K562 (cell line): Measurements from ENCODE around the gene IGFALS. TPM values are rescaled to one million over a fixed set of nuclear protein-coding genes. Genes with fewer than 3 reads are reported as not detected.

ENCODE experiments used
- ATAC-seq: fragments of 200-7000 bp; cut with Tn5 transposase; 3 replicates; pipeline ENCODE4 v1.9.1; 2020; ENCODE audit warnings: moderate library complexity
- BruUV-seq: library from RNA; stranded (reverse); fragments of 400-500 nt; replicated peaks from 2 replicates; lab custom pipeline; 2021; lab: Mats Ljungman, UMichigan
- CTCF ChIA-PET: fragments of 300-600 bp; formaldehyde crosslinking; extraction: SDS; loops from one replicate; lab custom pipeline; 2021; ENCODE audit warnings: low intra/inter-chr PET ratio; lab: Yijun Ruan, JAX
- POLR2A ChIA-PET: fragments of 300-600, 350-650 bp; sonication (Branson Sonifier 250); formaldehyde crosslinking; extraction: SDS; loops from one replicate; lab custom pipeline; 2021; ENCODE audit warnings: antibody characterized with exemption, inconsistent platforms; lab: Yijun Ruan, JAX
- DNase-seq, 4 experiments: peaks; one replicate each; pipeline versions ENCODE4 v3.0.0 to v3.0.0-alpha.2; 2011 to 2018; ENCODE audit warnings: low spot score in 3 of 4, mixed read lengths in 3 of 4; ENCODE audit errors: extremely low read depth in 1 of 4
- FAIRE-seq: peaks from 2 replicates; lab custom pipeline; 2011; peaks lifted over from hg19 to GRCh38; lab: Jason Lieb, UNC
- H2AFZ ChIP-seq: 2 replicates; pipeline ENCODE4 v1.6.0; 2011; ENCODE audit warnings: low read depth, low read length, control low read depth, inconsistent platforms
- H3K27ac ChIP-seq: fragments of 200-600 bp; 3 replicates; pipeline ENCODE4 v1.8.0; 2011; ENCODE audit warnings: low read depth, mild to moderate bottlenecking, control low read depth, inconsistent platforms, low read length, moderate library complexity, mixed read lengths; ENCODE audit errors: extremely low read depth
- H3K27me3 ChIP-seq, 2 experiments: fragments of 300-600 bp in 1 of 2; 2 replicates in 1 of 2; 3 replicates in 1 of 2; pipeline versions ENCODE4 v1.6.0 to v1.8.0; 2011; ENCODE audit warnings: inconsistent platforms in 2 of 2, low read length in 2 of 2, mild to moderate bottlenecking in 1 of 2, mixed read lengths in 1 of 2, moderate library complexity in 1 of 2; ENCODE audit not compliant: control insufficient read depth in 2 of 2, insufficient read depth in 2 of 2
- H3K36me3 ChIP-seq: fragments of 300-600 bp; 3 replicates; pipeline ENCODE4 v1.8.0; 2011; ENCODE audit warnings: mild to moderate bottlenecking, low read length, inconsistent platforms; ENCODE audit not compliant: control insufficient read depth, insufficient read depth
- H3K4me1 ChIP-seq, 2 experiments: fragments of 200-600 bp in 1 of 2; replicated peaks in 1 of 2; 2 replicates in 1 of 2; 3 replicates in 1 of 2; pipeline versions ENCODE4 v1.5.1 to v1.8.0; 2011; ENCODE audit warnings: inconsistent platforms in 2 of 2, low read length in 2 of 2, mild to moderate bottlenecking in 1 of 2, mixed read lengths in 1 of 2, moderate library complexity in 1 of 2; ENCODE audit not compliant: control insufficient read depth in 2 of 2, insufficient read depth in 2 of 2
- H3K4me2 ChIP-seq: 2 replicates; pipeline ENCODE4 v1.6.1; 2011; ENCODE audit warnings: low read length, control low read depth, inconsistent platforms, mixed read lengths; ENCODE audit not compliant: insufficient read depth
- H3K4me3 ChIP-seq: fragments of 200-600 bp; sonication (generic), shearing (Covaris generic); 2 replicates; pipeline ENCODE4 v1.5.1; 2016; ENCODE audit warnings: control low read depth, inconsistent platforms
- H3K79me2 ChIP-seq: fragments of 200-600 bp; 3 replicates; pipeline ENCODE4 v1.8.0; 2011; ENCODE audit warnings: low read length, inconsistent platforms; ENCODE audit not compliant: control insufficient read depth, insufficient read depth
- H3K9ac ChIP-seq, 2 experiments: 2 replicates each; pipeline versions ENCODE4 v1.6.0 to v1.6.1; 2011; ENCODE audit warnings: low read depth in 2 of 2, low read length in 2 of 2, control low read depth in 1 of 2, inconsistent platforms in 1 of 2, mild to moderate bottlenecking in 1 of 2, mixed read lengths in 1 of 2; ENCODE audit not compliant: insufficient read depth in 1 of 2
- H3K9me1 ChIP-seq: one replicate; pipeline ENCODE4 v1.6.0; 2011; ENCODE audit warnings: inconsistent platforms, mild to moderate bottlenecking, low read length, moderate library complexity; ENCODE audit not compliant: control insufficient read depth, insufficient read depth
- H3K9me3 ChIP-seq: replicated peaks from 2 replicates; pipeline ENCODE4 v1.5.1; 2011; ENCODE audit warnings: low read depth, low read length, inconsistent platforms; ENCODE audit not compliant: control insufficient read depth, insufficient read depth
- H4K20me1 ChIP-seq: replicated peaks from 2 replicates; pipeline ENCODE4 v1.6.1; 2011; ENCODE audit warnings: low read length, inconsistent platforms, mixed read lengths; ENCODE audit not compliant: control insufficient read depth, insufficient read depth
- NCOA1 ChIP-seq: fragments of 450-650 bp; IDR thresholded peaks from 2 replicates; pipeline ENCODE4 v1.6.1; 2016; ENCODE audit warnings: low read depth
- ZBTB7A ChIP-seq: IDR thresholded peaks from 2 replicates; pipeline ENCODE4 v1.6.1; 2011; ENCODE audit warnings: low read depth, mild to moderate bottlenecking, low read length, moderate library complexity, borderline replicate concordance; ENCODE audit not compliant: control insufficient read depth
- ZNF407 ChIP-seq: fragments of 450-650 bp; IDR thresholded peaks from 2 replicates; pipeline ENCODE4 v1.6.1; 2016; ENCODE audit warnings: low read depth
- WGBS: fragments of 100-300 bp; shearing (Covaris generic); methylation state at CpG from one replicate; pipeline ENCODE4 v1.1.6; 2016; ENCODE audit warnings: low coverage, mixed read lengths; ENCODE audit not compliant: insufficient coverage; ENCODE audit errors: missing lambda C conversion rate; 5-methylcytosine and 5-hydroxymethylcytosine counted together
- in situ Hi-C: fragments of 300-500 bp; cut with MboI; formaldehyde crosslinking; loops from 4 replicates; pipeline ENCODE4 v1.15.0; 2018; ENCODE audit warnings: inconsistent platforms, mixed read lengths
- intact Hi-C: fragments of 100-400 bp; cut with micrococcal nuclease; formaldehyde crosslinking; loops from 2 replicates; pipeline ENCODE4 v1.14.2; 2022
- polyA plus RNA-seq, 8 experiments: library from polyadenylated mRNA; depleted of rRNA in 4 of 8; stranded (reverse) in 5 of 8; unstranded in 3 of 8; fragments of >200 nt; fragmentation: Nextera tagmentation in 2 of 8; fragmentation: Illumina TruSeq in 1 of 8; extraction: Ambion mirVana in 2 of 8; extraction: Trizol in 1 of 8; gene quantifications; 2 replicates each; pipeline versions ENCODE4 v1.2.1 to v1.2.3, GENCODE V29; 2011 to 2014; ENCODE audit warnings: inconsistent platforms in 1 of 8, missing spikeins in 1 of 8
- total RNA-seq, 7 experiments: library from RNA; depleted of rRNA in 6 of 7; stranded (reverse); fragments of >200 nt in 6 of 7; fragmentation: Illumina TruSeq in 2 of 7; extraction: Trizol in 2 of 7; gene quantifications; 2 replicates each; pipeline versions ENCODE4 v1.2.1 to v1.2.3, GENCODE V29; 2011 to 2021; ENCODE audit warnings: low replicate concordance in 1 of 7

The IGFALS gene
- total and polyA plus RNA-seq, 9 of the 15 experiments (the other 6 are each of a cell fraction or from before 2014, with no cell fraction given), result not detected

- CTCF ChIA-PET, result interaction anchor here (1.5 to 2.6 kb wide), 2 partner anchors 38 to 155 kb away, joined by 4 to 8 read pairs; no protein-coding TSS in a partner anchor
- DNase-seq, result no peak
- in situ Hi-C loops, result no loop called here
- Histone ChIP-seq H3K4me2 (peak overlapping the region; percentile 98; the same call in 1 of the 2 replicates), H3K27ac (no peak overlapping the region), H3K9ac (peak overlapping the region in 1 of 2 experiments; percentile 93; a peak in 2 of 4 replicates), H3K9me3 (no peaks in the 10 kb centered on the region), H3K4me1 (peaks cover 20 to 97% of the 10 kb centered on the region in 2 experiments; a peak in 4 of 5 replicates), H3K27me3 (no peaks in the 10 kb centered on the region), H3K4me3 (peak overlapping the region; percentile 96), H3K79me2 (peaks cover 51% of the 10 kb centered on the region), H4K20me1 (peaks cover 8% of the 10 kb centered on the region; the same call in 1 of the 2 replicates), H3K9me1 (peaks cover 2% of the 10 kb centered on the region), H2AFZ (no peak overlapping the region), H3K36me3 (peaks cover 60% of the 10 kb centered on the region; the same call in 2 of the 3 replicates)
- no peak for FAIRE-seq
- intact Hi-C loops, result no loop called here
- ATAC-seq, result no peak
- 85% methylated on average over 5 of the region's 7 CpGs for WGBS
- BruUV-seq, result no TSS peak
- POLR2A ChIA-PET, result interaction anchor here (0.7 to 1.9 kb wide), 5 partner anchors 9 to 190 kb away, joined by 3 to 11 read pairs (median 3); partner anchors contain the start of genes NUBP2 and RPS2
- TF ChIP-seq ZBTB7A, result 0 out of 2 replicates have a peak, but pooled peaks have one; percentile 28
- no peak for TF ChIP-seq ZNF407
- no peak for TF ChIP-seq NCOA1
Measured at GRCh38 chr16:1774448-1774780, 19.1 kb downstream of the IGFALS start.
